Measurements from ENCODE around the gene TBCK. TPM values are rescaled to one million over a fixed set of nuclear protein-coding genes. Genes with fewer than 3 reads are reported as not detected.

TBCK gene
- total and polyA plus RNA-seq, 2 donors (not counting 3 experiments of a cell fraction or from before 2014, with no cell fraction given): 18.2 to 38.6 TPM

GRCh38 chr4:106304632-106305031 is 11.4 kb downstream of the TBCK start:
- POLR2A ChIA-PET: no interaction called here
- Histone ChIP-seq H3K4me3 (replicated peaks in 1 of 3; ENCODE audit: insufficient read depth in 1 of 3, low read depth in 1 of 3, low read length in 3 of 3) (no peak overlapping the region), H2AFZ (ENCODE audit: low read depth, low read length) (no peak overlapping the region), H3K27ac (ENCODE audit: insufficient read depth, low read depth, low read length) (no peak overlapping the region), H3K4me1 (ENCODE audit: control insufficient read depth, extremely low read depth, insufficient read depth, low read length) (no peaks in the 10 kb centered on the region), H3K27me3 (ENCODE audit: control insufficient read depth in 2 of 2, insufficient read depth in 2 of 2, low read length in 2 of 2) (no peaks in the 10 kb centered on the region), H4K20me1 (replicated peaks; ENCODE audit: control insufficient read depth, extremely low read depth, insufficient read depth, low read length) (no peaks in the 10 kb centered on the region), H3K36me3 (ENCODE audit: control insufficient read depth in 2 of 2, extremely low read depth in 1 of 2, insufficient read depth in 2 of 2, low read length in 2 of 2) (no peaks in the 10 kb centered on the region), H3K9me1 (replicated peaks; ENCODE audit: control insufficient read depth, extremely low read depth, insufficient read depth, low read length) (no peaks in the 10 kb centered on the region), H3K4me2 (ENCODE audit: insufficient read depth, low read length) (no peak overlapping the region), H3K9me3 (replicated peaks; ENCODE audit: control insufficient read depth, insufficient read depth, low read length) (no peaks in the 10 kb centered on the region), H3K79me2 (ENCODE audit: control insufficient read depth, insufficient read depth, low read length) (no peaks in the 10 kb centered on the region), H3K9ac (replicated peaks; ENCODE audit: extremely low read depth, insufficient read depth, low read length) (no peak overlapping the region)
- dilution Hi-C loops (cut with MboI; ENCODE audit: extremely low pct_ligation_motif_present, low sequenced_read_pairs): no loop called here
- CTCF ChIA-PET: interaction anchor here (0.8 kb wide), 1 partner anchor 504 kb away, joined by 3 read pairs; no protein-coding TSS in a partner anchor
- TF ChIP-seq EZH2 (IDR thresholded peaks at IDR 0.05; ENCODE audit: borderline replicate concordance, low read depth, low read length, severe bottlenecking) (no peak), MYC (IDR thresholded peaks at IDR 0.05; ENCODE audit: low read depth, low read length) (no peak), FOS (IDR thresholded peaks at IDR 0.05; ENCODE audit: borderline replicate concordance, insufficient read depth, low read length) (no peak), MAX (IDR thresholded peaks at IDR 0.05; ENCODE audit: insufficient read depth, insufficient read length) (no peak), GATA2 (IDR thresholded peaks at IDR 0.05; ENCODE audit: insufficient read depth, insufficient read length, low read depth, low read length) (no peak), POLR2AphosphoS5 (IDR thresholded peaks at IDR 0.05; ENCODE audit: insufficient read depth, low read depth, low read length) (no peak), POLR2A (IDR thresholded peaks at IDR 0.05; ENCODE audit: low read depth, low read length) (no peak), JUN (IDR thresholded peaks at IDR 0.05; ENCODE audit: borderline replicate concordance, insufficient read depth, insufficient read length, low read depth) (no peak)
- TF ChIP-seq, protein P1, sequence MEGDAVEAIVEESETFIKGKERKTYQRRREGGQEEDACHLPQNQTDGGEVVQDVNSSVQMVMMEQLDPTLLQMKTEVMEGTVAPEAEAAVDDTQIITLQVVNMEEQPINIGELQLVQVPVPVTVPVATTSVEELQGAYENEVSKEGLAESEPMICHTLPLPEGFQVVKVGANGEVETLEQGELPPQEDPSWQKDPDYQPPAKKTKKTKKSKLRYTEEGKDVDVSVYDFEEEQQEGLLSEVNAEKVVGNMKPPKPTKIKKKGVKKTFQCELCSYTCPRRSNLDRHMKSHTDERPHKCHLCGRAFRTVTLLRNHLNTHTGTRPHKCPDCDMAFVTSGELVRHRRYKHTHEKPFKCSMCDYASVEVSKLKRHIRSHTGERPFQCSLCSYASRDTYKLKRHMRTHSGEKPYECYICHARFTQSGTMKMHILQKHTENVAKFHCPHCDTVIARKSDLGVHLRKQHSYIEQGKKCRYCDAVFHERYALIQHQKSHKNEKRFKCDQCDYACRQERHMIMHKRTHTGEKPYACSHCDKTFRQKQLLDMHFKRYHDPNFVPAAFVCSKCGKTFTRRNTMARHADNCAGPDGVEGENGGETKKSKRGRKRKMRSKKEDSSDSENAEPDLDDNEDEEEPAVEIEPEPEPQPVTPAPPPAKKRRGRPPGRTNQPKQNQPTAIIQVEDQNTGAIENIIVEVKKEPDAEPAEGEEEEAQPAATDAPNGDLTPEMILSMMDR (IDR thresholded peaks at IDR 0.05; ENCODE audit: extremely low read depth in 1 of 2, insufficient read depth in 1 of 2, low read depth in 1 of 2, low read length in 2 of 2): no peak
- no peak for FAIRE-seq
- no peak for DNase-seq (ENCODE audit: low read depth, low spot score)
- intact Hi-C loops (cut with micrococcal nuclease): no loop called here
- BruUV-seq (replicated peaks): no TSS peak
